ENCODE data around the gene HOXD8.

The HOXD8 gene

GRCh38 chr2:176160251-176160985 lies 30.9 kb downstream of the HOXD8 start:
- no peak for DNase-seq (ENCODE audit: low read depth)

GRCh38 chr2:176160986-176161824 lies 31.7 kb downstream of the HOXD8 start:
- no peak for DNase-seq (ENCODE audit: low read depth)

- DNase-seq (ENCODE audit: low read depth) = peak; percentile 27
These were observed 32.5 kb downstream of the HOXD8 start for GRCh38 chr2:176161825-176162626.

GRCh38 chr2:176162911-176163671 lies 33.6 kb downstream of the HOXD8 start:
- no peak for DNase-seq (ENCODE audit: low read depth)

GRCh38 chr2:176163672-176164056 lies 34.2 kb downstream of the HOXD8 start:
- no peak for DNase-seq (ENCODE audit: low read depth)

- DNase-seq (ENCODE audit: low read depth) = no peak
These were observed 34.7 kb downstream of the HOXD8 start for GRCh38 chr2:176164201-176164600.

GRCh38 chr2:176164611-176165369 lies 35.3 kb downstream of the HOXD8 start:
- no peak for DNase-seq (ENCODE audit: low read depth)

- no peak for DNase-seq (ENCODE audit: low read depth)
These were observed 36.0 kb downstream of the HOXD8 start for GRCh38 chr2:176165370-176166050.

GRCh38 chr2:176166272-176166671 lies 36.8 kb downstream of the HOXD8 start:
- no peak for DNase-seq (ENCODE audit: low read depth)

- no peak for DNase-seq (ENCODE audit: low read depth)
These were observed 37.9 kb downstream of the HOXD8 start for GRCh38 chr2:176167398-176167797.

- no peak for DNase-seq (ENCODE audit: low read depth)
These were observed 39.7 kb downstream of the HOXD8 start for GRCh38 chr2:176169181-176169580.

GRCh38 chr2:176169711-176170110 lies 40.2 kb downstream of the HOXD8 start:
- no peak for DNase-seq (ENCODE audit: low read depth)

- DNase-seq (ENCODE audit: low read depth) = no peak
These were observed 41.2 kb downstream of the HOXD8 start for GRCh38 chr2:176170602-176171305.

- DNase-seq (ENCODE audit: low read depth) = no peak
These were observed 42.0 kb downstream of the HOXD8 start for GRCh38 chr2:176171351-176172006.

GRCh38 chr2:176172007-176172894 lies 42.7 kb downstream of the HOXD8 start:
- no peak for DNase-seq (ENCODE audit: low read depth)

- no peak for DNase-seq (ENCODE audit: low read depth)
These were observed 43.5 kb downstream of the HOXD8 start for GRCh38 chr2:176172895-176173566.

GRCh38 chr2:176173567-176174381 lies 44.3 kb downstream of the HOXD8 start:
- DNase-seq (ENCODE audit: low read depth) = no peak

Measured in GM04503 (cell line).